K562 (cell line): ENCODE data around the gene DENND6B. TPM values are rescaled to one million over a fixed set of nuclear protein-coding genes. Genes with fewer than 3 reads are reported as not detected.

ENCODE experiments used
- ATAC-seq: fragments of 200-7000 bp; cut with Tn5 transposase; 3 replicates; pipeline ENCODE4 v1.9.1; 2020; ENCODE audit warnings: moderate library complexity
- BruUV-seq: library from RNA; stranded (reverse); fragments of 400-500 nt; replicated peaks from 2 replicates; lab custom pipeline; 2021; lab: Mats Ljungman, UMichigan
- CTCF ChIA-PET: fragments of 300-600 bp; formaldehyde crosslinking; extraction: SDS; loops from one replicate; lab custom pipeline; 2021; ENCODE audit warnings: low intra/inter-chr PET ratio; lab: Yijun Ruan, JAX
- POLR2A ChIA-PET: fragments of 300-600, 350-650 bp; sonication (Branson Sonifier 250); formaldehyde crosslinking; extraction: SDS; loops from one replicate; lab custom pipeline; 2021; ENCODE audit warnings: antibody characterized with exemption, inconsistent platforms; lab: Yijun Ruan, JAX
- DNase-seq, 4 experiments: peaks; one replicate each; pipeline versions ENCODE4 v3.0.0 to v3.0.0-alpha.2; 2011 to 2018; ENCODE audit warnings: low spot score in 3 of 4, mixed read lengths in 3 of 4; ENCODE audit errors: extremely low read depth in 1 of 4
- FAIRE-seq: peaks from 2 replicates; lab custom pipeline; 2011; peaks lifted over from hg19 to GRCh38; lab: Jason Lieb, UNC
- H2AFZ ChIP-seq: 2 replicates; pipeline ENCODE4 v1.6.0; 2011; ENCODE audit warnings: low read depth, low read length, control low read depth, inconsistent platforms
- H3K27ac ChIP-seq: fragments of 200-600 bp; 3 replicates; pipeline ENCODE4 v1.8.0; 2011; ENCODE audit warnings: low read depth, mild to moderate bottlenecking, control low read depth, inconsistent platforms, low read length, moderate library complexity, mixed read lengths; ENCODE audit errors: extremely low read depth
- H3K27me3 ChIP-seq, 2 experiments: fragments of 300-600 bp in 1 of 2; 2 replicates in 1 of 2; 3 replicates in 1 of 2; pipeline versions ENCODE4 v1.6.0 to v1.8.0; 2011; ENCODE audit warnings: inconsistent platforms in 2 of 2, low read length in 2 of 2, mild to moderate bottlenecking in 1 of 2, mixed read lengths in 1 of 2, moderate library complexity in 1 of 2; ENCODE audit not compliant: control insufficient read depth in 2 of 2, insufficient read depth in 2 of 2
- H3K36me3 ChIP-seq: fragments of 300-600 bp; 3 replicates; pipeline ENCODE4 v1.8.0; 2011; ENCODE audit warnings: mild to moderate bottlenecking, low read length, inconsistent platforms; ENCODE audit not compliant: control insufficient read depth, insufficient read depth
- H3K4me1 ChIP-seq, 2 experiments: fragments of 200-600 bp in 1 of 2; replicated peaks in 1 of 2; 2 replicates in 1 of 2; 3 replicates in 1 of 2; pipeline versions ENCODE4 v1.5.1 to v1.8.0; 2011; ENCODE audit warnings: inconsistent platforms in 2 of 2, low read length in 2 of 2, mild to moderate bottlenecking in 1 of 2, mixed read lengths in 1 of 2, moderate library complexity in 1 of 2; ENCODE audit not compliant: control insufficient read depth in 2 of 2, insufficient read depth in 2 of 2
- H3K4me2 ChIP-seq: 2 replicates; pipeline ENCODE4 v1.6.1; 2011; ENCODE audit warnings: low read length, control low read depth, inconsistent platforms, mixed read lengths; ENCODE audit not compliant: insufficient read depth
- H3K4me3 ChIP-seq: fragments of 200-600 bp; sonication (generic), shearing (Covaris generic); 2 replicates; pipeline ENCODE4 v1.5.1; 2016; ENCODE audit warnings: control low read depth, inconsistent platforms
- H3K79me2 ChIP-seq: fragments of 200-600 bp; 3 replicates; pipeline ENCODE4 v1.8.0; 2011; ENCODE audit warnings: low read length, inconsistent platforms; ENCODE audit not compliant: control insufficient read depth, insufficient read depth
- H3K9ac ChIP-seq, 2 experiments: 2 replicates each; pipeline versions ENCODE4 v1.6.0 to v1.6.1; 2011; ENCODE audit warnings: low read depth in 2 of 2, low read length in 2 of 2, control low read depth in 1 of 2, inconsistent platforms in 1 of 2, mild to moderate bottlenecking in 1 of 2, mixed read lengths in 1 of 2; ENCODE audit not compliant: insufficient read depth in 1 of 2
- H3K9me1 ChIP-seq: one replicate; pipeline ENCODE4 v1.6.0; 2011; ENCODE audit warnings: inconsistent platforms, mild to moderate bottlenecking, low read length, moderate library complexity; ENCODE audit not compliant: control insufficient read depth, insufficient read depth
- H3K9me3 ChIP-seq: replicated peaks from 2 replicates; pipeline ENCODE4 v1.5.1; 2011; ENCODE audit warnings: low read depth, low read length, inconsistent platforms; ENCODE audit not compliant: control insufficient read depth, insufficient read depth
- H4K20me1 ChIP-seq: replicated peaks from 2 replicates; pipeline ENCODE4 v1.6.1; 2011; ENCODE audit warnings: low read length, inconsistent platforms, mixed read lengths; ENCODE audit not compliant: control insufficient read depth, insufficient read depth
- CBX8 ChIP-seq: fragments of 200-600 bp; sonication (generic); IDR thresholded peaks from 2 replicates; pipeline ENCODE4 v1.6.1; 2012; ENCODE audit warnings: borderline replicate concordance, mixed run types, low read depth, mild to moderate bottlenecking, moderate library complexity, mixed read lengths, low read length, control low read depth, inconsistent platforms; ENCODE audit not compliant: poor library complexity, severe bottlenecking; ENCODE audit errors: extremely low read depth
- CSDE1 ChIP-seq, 2 experiments: fragments of 450-650 bp; IDR thresholded peaks; 2 replicates each; pipeline ENCODE4 v1.6.1; 2016; ENCODE audit warnings: mild to moderate bottlenecking in 1 of 2
- ERF ChIP-seq: fragments of 450-650 bp; formaldehyde crosslinking; IDR thresholded peaks from 2 replicates; pipeline ENCODE4 v1.4.0; 2020; ENCODE audit warnings: mild to moderate bottlenecking, mixed read lengths
- HDAC6 ChIP-seq: IDR thresholded peaks from 2 replicates; pipeline ENCODE4 v1.6.1; 2012; ENCODE audit warnings: low read depth, mild to moderate bottlenecking, control low read depth, inconsistent platforms, low read length, moderate library complexity
- HEY1 ChIP-seq: fragments of 250-450 bp; sonication (Bioruptor Pico); IDR thresholded peaks from 2 replicates; pipeline ENCODE4 v1.5.0; 2020; ENCODE audit warnings: mild to moderate bottlenecking, moderate library complexity, borderline replicate concordance
- HLTF ChIP-seq: fragments of 450-650 bp; IDR thresholded peaks from 2 replicates; pipeline ENCODE4 v1.6.1; 2016
- MEIS2 ChIP-seq: fragments of 450-650 bp; IDR thresholded peaks from 2 replicates; pipeline ENCODE4 v1.6.1; 2014; ENCODE audit warnings: mild to moderate bottlenecking; ENCODE audit not compliant: partially characterized antibody
- POLR2B ChIP-seq: fragments of 450-650 bp; IDR thresholded peaks from 2 replicates; pipeline ENCODE4 v1.6.1; 2018; ENCODE audit warnings: low read depth; ENCODE audit not compliant: partially characterized antibody
- PTBP1 ChIP-seq: fragments of 200-400 bp; formaldehyde crosslinking; IDR thresholded peaks from 2 replicates; pipeline ENCODE4 v1.6.1; 2017; ENCODE audit warnings: low read depth, low read length
- RUNX1 ChIP-seq: sonication (generic); IDR thresholded peaks from 2 replicates; pipeline ENCODE4 v1.6.1; 2016; ENCODE audit warnings: antibody characterized with exemption, low read depth
- ZNF354B ChIP-seq: fragments of 250-450 bp; sonication (Bioruptor Pico); IDR thresholded peaks from 2 replicates; pipeline ENCODE4 v1.4.0; 2020
- WGBS: fragments of 100-300 bp; shearing (Covaris generic); methylation state at CpG from one replicate; pipeline ENCODE4 v1.1.6; 2016; ENCODE audit warnings: low coverage, mixed read lengths; ENCODE audit not compliant: insufficient coverage; ENCODE audit errors: missing lambda C conversion rate; 5-methylcytosine and 5-hydroxymethylcytosine counted together
- in situ Hi-C: fragments of 300-500 bp; cut with MboI; formaldehyde crosslinking; loops from 4 replicates; pipeline ENCODE4 v1.15.0; 2018; ENCODE audit warnings: inconsistent platforms, mixed read lengths
- intact Hi-C: fragments of 100-400 bp; cut with micrococcal nuclease; formaldehyde crosslinking; loops from 2 replicates; pipeline ENCODE4 v1.14.2; 2022
- polyA plus RNA-seq, 8 experiments: library from polyadenylated mRNA; depleted of rRNA in 4 of 8; stranded (reverse) in 5 of 8; unstranded in 3 of 8; fragments of >200 nt; fragmentation: Nextera tagmentation in 2 of 8; fragmentation: Illumina TruSeq in 1 of 8; extraction: Ambion mirVana in 2 of 8; extraction: Trizol in 1 of 8; gene quantifications; 2 replicates each; pipeline versions ENCODE4 v1.2.1 to v1.2.3, GENCODE V29; 2011 to 2014; ENCODE audit warnings: inconsistent platforms in 1 of 8, missing spikeins in 1 of 8
- total RNA-seq, 7 experiments: library from RNA; depleted of rRNA in 6 of 7; stranded (reverse); fragments of >200 nt in 6 of 7; fragmentation: Illumina TruSeq in 2 of 7; extraction: Trizol in 2 of 7; gene quantifications; 2 replicates each; pipeline versions ENCODE4 v1.2.1 to v1.2.3, GENCODE V29; 2011 to 2021; ENCODE audit warnings: low replicate concordance in 1 of 7
- TF ChIP-seq, protein P1 (sequence below): fragments of 450-650 bp; IDR thresholded peaks from 2 replicates; pipeline ENCODE4 v1.6.1; 2016; ENCODE audit warnings: low read depth, mild to moderate bottlenecking, moderate library complexity
- TF ChIP-seq, protein P2 (sequence below): fragments of 250-450 bp; sonication (Bioruptor Pico); IDR thresholded peaks from 2 replicates; pipeline ENCODE4 v1.8.0; 2022; ENCODE audit warnings: inconsistent platforms
- TF ChIP-seq, protein P3 (sequence below): fragments of 250-450 bp; sonication (Bioruptor Pico); IDR thresholded peaks from 2 replicates; pipeline ENCODE4 v1.4.0; 2020
- TF ChIP-seq, protein P4 (sequence below): fragments of 250-450 bp; sonication (Bioruptor Pico); IDR thresholded peaks from 2 replicates; pipeline ENCODE4 v1.6.1; 2021; ENCODE audit warnings: mild to moderate bottlenecking
- TF ChIP-seq, protein P5 (sequence below): fragments of 250-450 bp; sonication (Bioruptor Pico); IDR thresholded peaks from 2 replicates; pipeline ENCODE4 v1.8.0; 2021; ENCODE audit warnings: moderate library complexity, mild to moderate bottlenecking, inconsistent platforms
- TF ChIP-seq, protein P6 (sequence below): fragments of 450-650 bp; IDR thresholded peaks from 2 replicates; pipeline ENCODE4 v1.7.1; 2018; ENCODE audit warnings: mild to moderate bottlenecking, low read depth; ENCODE audit not compliant: partially characterized antibody

Gene DENND6B
- total and polyA plus RNA-seq, 9 of the 15 experiments (the other 6 are each of a cell fraction or from before 2014, with no cell fraction given), result 0.07 to 3.7 (median 1.5) TPM

DNA sequence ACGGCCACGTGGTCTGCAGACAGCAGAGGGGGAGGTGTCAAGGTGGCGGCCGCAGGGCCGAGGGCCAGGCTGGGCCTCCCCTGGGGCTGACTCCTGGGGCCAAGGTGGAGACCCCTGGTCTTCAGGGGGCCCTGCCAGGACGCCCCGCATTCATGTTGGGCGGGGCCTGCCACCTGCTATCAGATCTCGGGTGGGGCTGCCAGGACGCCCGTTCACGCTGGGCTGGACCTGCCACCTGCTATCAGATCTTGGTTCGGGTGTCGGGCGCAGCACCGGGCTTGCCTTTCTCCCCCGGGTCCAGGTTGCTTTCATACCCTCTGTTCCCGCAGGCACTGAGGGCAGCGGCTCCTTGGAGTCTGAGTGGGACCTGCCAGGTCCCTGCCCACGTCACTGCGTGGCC is 40.5 kb downstream of the DENND6B start:
- Histone ChIP-seq H3K9me1 (no peaks in the 10 kb centered on the region), H3K9me3 (no peaks in the 10 kb centered on the region), H3K36me3 (peaks cover 38% of the 10 kb centered on the region; the same call in 1 of the 3 replicates), H2AFZ (no peak overlapping the region), H3K9ac (no peak overlapping the region; a peak in 1 of 4 replicates), H3K79me2 (no peaks in the 10 kb centered on the region), H4K20me1 (no peaks in the 10 kb centered on the region), H3K4me2 (no peak overlapping the region), H3K27ac (no peak overlapping the region), H3K27me3 (no peaks in the 10 kb centered on the region), H3K4me1 (peaks cover 0 to 23% of the 10 kb centered on the region in 2 experiments; a peak in 1 of 5 replicates), H3K4me3 (no peak overlapping the region)
- BruUV-seq, result no TSS peak
- FAIRE-seq (no peak), DNase-seq (no peak), ATAC-seq (no peak)
- in situ Hi-C loops (no loop called here), intact Hi-C loops (no loop called here)
- TF ChIP-seq CSDE1 (IDR thresholded peaks at IDR 0.05) (no peak), ZNF354B (no peak), POLR2B (no peak), RUNX1 (no peak), HDAC6 (no peak), MEIS2 (no peak), ERF (no peak), CBX8 (no peak), HEY1 (no peak), HLTF (no peak), PTBP1 (no peak)
- TF ChIP-seq, protein P1, sequence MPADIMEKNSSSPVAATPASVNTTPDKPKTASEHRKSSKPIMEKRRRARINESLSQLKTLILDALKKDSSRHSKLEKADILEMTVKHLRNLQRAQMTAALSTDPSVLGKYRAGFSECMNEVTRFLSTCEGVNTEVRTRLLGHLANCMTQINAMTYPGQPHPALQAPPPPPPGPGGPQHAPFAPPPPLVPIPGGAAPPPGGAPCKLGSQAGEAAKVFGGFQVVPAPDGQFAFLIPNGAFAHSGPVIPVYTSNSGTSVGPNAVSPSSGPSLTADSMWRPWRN, result no peak
- TF ChIP-seq, protein P2, sequence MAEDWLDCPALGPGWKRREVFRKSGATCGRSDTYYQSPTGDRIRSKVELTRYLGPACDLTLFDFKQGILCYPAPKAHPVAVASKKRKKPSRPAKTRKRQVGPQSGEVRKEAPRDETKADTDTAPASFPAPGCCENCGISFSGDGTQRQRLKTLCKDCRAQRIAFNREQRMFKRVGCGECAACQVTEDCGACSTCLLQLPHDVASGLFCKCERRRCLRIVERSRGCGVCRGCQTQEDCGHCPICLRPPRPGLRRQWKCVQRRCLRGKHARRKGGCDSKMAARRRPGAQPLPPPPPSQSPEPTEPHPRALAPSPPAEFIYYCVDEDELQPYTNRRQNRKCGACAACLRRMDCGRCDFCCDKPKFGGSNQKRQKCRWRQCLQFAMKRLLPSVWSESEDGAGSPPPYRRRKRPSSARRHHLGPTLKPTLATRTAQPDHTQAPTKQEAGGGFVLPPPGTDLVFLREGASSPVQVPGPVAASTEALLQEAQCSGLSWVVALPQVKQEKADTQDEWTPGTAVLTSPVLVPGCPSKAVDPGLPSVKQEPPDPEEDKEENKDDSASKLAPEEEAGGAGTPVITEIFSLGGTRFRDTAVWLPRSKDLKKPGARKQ, result no peak
- TF ChIP-seq, protein P3, sequence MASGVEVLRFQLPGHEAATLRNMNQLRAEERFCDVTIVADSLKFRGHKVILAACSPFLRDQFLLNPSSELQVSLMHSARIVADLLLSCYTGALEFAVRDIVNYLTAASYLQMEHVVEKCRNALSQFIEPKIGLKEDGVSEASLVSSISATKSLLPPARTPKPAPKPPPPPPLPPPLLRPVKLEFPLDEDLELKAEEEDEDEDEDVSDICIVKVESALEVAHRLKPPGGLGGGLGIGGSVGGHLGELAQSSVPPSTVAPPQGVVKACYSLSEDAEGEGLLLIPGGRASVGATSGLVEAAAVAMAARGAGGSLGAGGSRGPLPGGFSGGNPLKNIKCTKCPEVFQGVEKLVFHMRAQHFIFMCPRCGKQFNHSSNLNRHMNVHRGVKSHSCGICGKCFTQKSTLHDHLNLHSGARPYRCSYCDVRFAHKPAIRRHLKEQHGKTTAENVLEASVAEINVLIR (CRISPR knock-in tag), result no peak
- TF ChIP-seq, protein P4, sequence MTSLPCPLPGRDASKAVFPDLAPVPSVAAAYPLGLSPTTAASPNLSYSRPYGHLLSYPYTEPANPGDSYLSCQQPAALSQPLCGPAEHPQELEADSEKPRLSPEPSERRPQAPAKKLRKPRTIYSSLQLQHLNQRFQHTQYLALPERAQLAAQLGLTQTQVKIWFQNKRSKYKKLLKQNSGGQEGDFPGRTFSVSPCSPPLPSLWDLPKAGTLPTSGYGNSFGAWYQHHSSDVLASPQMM (CRISPR knock-in tag), result no peak
- TF ChIP-seq, protein P5, sequence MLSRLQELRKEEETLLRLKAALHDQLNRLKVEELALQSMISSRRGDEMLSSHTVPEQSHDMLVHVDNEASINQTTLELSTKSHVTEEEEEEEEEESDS (CRISPR knock-in tag), result no peak
- TF ChIP-seq, protein P6, sequence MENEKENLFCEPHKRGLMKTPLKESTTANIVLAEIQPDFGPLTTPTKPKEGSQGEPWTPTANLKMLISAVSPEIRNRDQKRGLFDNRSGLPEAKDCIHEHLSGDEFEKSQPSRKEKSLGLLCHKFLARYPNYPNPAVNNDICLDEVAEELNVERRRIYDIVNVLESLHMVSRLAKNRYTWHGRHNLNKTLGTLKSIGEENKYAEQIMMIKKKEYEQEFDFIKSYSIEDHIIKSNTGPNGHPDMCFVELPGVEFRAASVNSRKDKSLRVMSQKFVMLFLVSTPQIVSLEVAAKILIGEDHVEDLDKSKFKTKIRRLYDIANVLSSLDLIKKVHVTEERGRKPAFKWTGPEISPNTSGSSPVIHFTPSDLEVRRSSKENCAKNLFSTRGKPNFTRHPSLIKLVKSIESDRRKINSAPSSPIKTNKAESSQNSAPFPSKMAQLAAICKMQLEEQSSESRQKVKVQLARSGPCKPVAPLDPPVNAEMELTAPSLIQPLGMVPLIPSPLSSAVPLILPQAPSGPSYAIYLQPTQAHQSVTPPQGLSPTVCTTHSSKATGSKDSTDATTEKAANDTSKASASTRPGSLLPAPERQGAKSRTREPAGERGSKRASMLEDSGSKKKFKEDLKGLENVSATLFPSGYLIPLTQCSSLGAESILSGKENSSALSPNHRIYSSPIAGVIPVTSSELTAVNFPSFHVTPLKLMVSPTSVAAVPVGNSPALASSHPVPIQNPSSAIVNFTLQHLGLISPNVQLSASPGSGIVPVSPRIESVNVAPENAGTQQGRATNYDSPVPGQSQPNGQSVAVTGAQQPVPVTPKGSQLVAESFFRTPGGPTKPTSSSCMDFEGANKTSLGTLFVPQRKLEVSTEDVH, result no peak
- 85% methylated on average over 7 of the region's 21 CpGs for WGBS
- ChIA-PET POLR2A (no interaction called here), CTCF (no interaction called here)
